Neural cell (in vitro differentiated cells): ENCODE results near the gene RPL22. TPM values are rescaled to one million over a fixed set of nuclear protein-coding genes. Genes with fewer than 3 reads are reported as not detected.

Experiments used
- H2AFZ ChIP-seq: fragments of 200-600, 300-800 bp; sonication (generic), shearing (Covaris generic); 2 replicates; pipeline ENCODE4 v1.6.0; 2014; ENCODE audit warnings: low read depth, mild to moderate bottlenecking, antibody characterized with exemption, low read length, moderate library complexity
- H3F3A ChIP-seq: fragments of 200-600 bp; shearing (Covaris generic); 2 replicates; pipeline ENCODE4 v1.6.1; 2016; ENCODE audit warnings: mild to moderate bottlenecking, moderate library complexity, mixed read lengths, antibody characterized with exemption, low read length; ENCODE audit not compliant: insufficient read depth, poor library complexity, severe bottlenecking
- H3K27ac ChIP-seq: fragments of 200-600, 300-800 bp; sonication (generic), shearing (Covaris generic); 2 replicates; pipeline ENCODE4 v1.5.1; 2014; ENCODE audit warnings: mild to moderate bottlenecking, low read length, moderate library complexity
- H3K27me3 ChIP-seq: fragments of 300-800, 200-600 bp; sonication (generic), shearing (Covaris generic); 2 replicates; pipeline ENCODE4 v1.6.0; 2014; ENCODE audit warnings: mild to moderate bottlenecking, low read depth, low read length, moderate library complexity; ENCODE audit not compliant: insufficient read depth
- H3K36me3 ChIP-seq: fragments of 300-800, 200-600 bp; sonication (generic), shearing (Covaris generic); 2 replicates; pipeline ENCODE4 v1.5.1; 2014; ENCODE audit warnings: mild to moderate bottlenecking, antibody characterized with exemption, low read length, moderate library complexity; ENCODE audit not compliant: insufficient read depth
- H3K4me2 ChIP-seq: fragments of 300-800, 200-600 bp; sonication (generic), shearing (Covaris generic); 2 replicates; pipeline ENCODE4 v1.6.0; 2014; ENCODE audit warnings: mild to moderate bottlenecking, low read length
- H3K4me3 ChIP-seq: fragments of 300-800, 200-600 bp; sonication (generic), shearing (Covaris generic); 2 replicates; pipeline ENCODE4 v1.5.1; 2014; ENCODE audit warnings: mild to moderate bottlenecking, low read length, moderate library complexity
- H3K79me2 ChIP-seq: fragments of 200-600 bp; shearing (Covaris generic); replicated peaks from 2 replicates; pipeline ENCODE4 v1.6.0; 2014; ENCODE audit warnings: mild to moderate bottlenecking, low read length, moderate library complexity; ENCODE audit not compliant: insufficient read depth
- H3K9ac ChIP-seq: fragments of 300-800, 200-600 bp; sonication (generic), shearing (Covaris generic); 2 replicates; pipeline ENCODE4 v1.6.1; 2016; ENCODE audit warnings: mild to moderate bottlenecking, low read length, mixed read lengths
- H3K9me2 ChIP-seq: fragments of 200-600 bp; shearing (Covaris generic); 2 replicates; pipeline ENCODE4 v1.6.1; 2016; ENCODE audit warnings: mild to moderate bottlenecking, low read length, mixed read lengths; ENCODE audit not compliant: insufficient read depth
- H3K9me3 ChIP-seq: fragments of 200-600, 300-800 bp; sonication (generic), shearing (Covaris generic); 2 replicates; pipeline ENCODE4 v1.6.1; 2016; ENCODE audit warnings: mild to moderate bottlenecking, mixed run types, low read length, moderate library complexity, mixed read lengths
- H4K20me1 ChIP-seq: fragments of 200-600 bp; shearing (Covaris generic); 2 replicates; pipeline ENCODE4 v1.6.1; 2016; ENCODE audit warnings: mild to moderate bottlenecking, mixed run types; ENCODE audit not compliant: insufficient read depth
- EP300 ChIP-seq: fragments of 450-650 bp; conservative IDR thresholded peaks from 2 replicates; pipeline ENCODE4 v1.6.1; 2014; ENCODE audit warnings: antibody characterized with exemption, mild to moderate bottlenecking, moderate library complexity; ENCODE audit not compliant: poor library complexity, severe bottlenecking
- EZH2 ChIP-seq: fragments of 200-600, 300-800 bp; shearing (Covaris generic), sonication (generic); IDR thresholded peaks from 2 replicates; pipeline ENCODE4 v1.6.1; 2014; ENCODE audit warnings: antibody characterized with exemption, low read length, borderline replicate concordance, mild to moderate bottlenecking; ENCODE audit not compliant: insufficient read depth, poor library complexity, severe bottlenecking
- MXI1 ChIP-seq: fragments of 450-650 bp; conservative IDR thresholded peaks from 2 replicates; pipeline ENCODE4 v1.6.1; 2014; ENCODE audit warnings: antibody characterized with exemption, mild to moderate bottlenecking; ENCODE audit not compliant: poor library complexity, severe bottlenecking
- POLR2AphosphoS5 ChIP-seq: IDR thresholded peaks from 2 replicates; pipeline ENCODE4 v1.6.1; 2012
- RAD21 ChIP-seq: fragments of 450-650 bp; conservative IDR thresholded peaks from 2 replicates; pipeline ENCODE4 v1.6.1; 2014; ENCODE audit warnings: antibody characterized with exemption, mild to moderate bottlenecking, moderate library complexity
- SMC3 ChIP-seq: fragments of 450-650 bp; conservative IDR thresholded peaks from 2 replicates; pipeline ENCODE4 v1.6.1; 2014; ENCODE audit warnings: antibody characterized with exemption, mild to moderate bottlenecking, moderate library complexity; ENCODE audit not compliant: poor library complexity
- TAF1 ChIP-seq: IDR thresholded peaks from 2 replicates; pipeline ENCODE4 v1.6.1; 2012; ENCODE audit warnings: low read depth
- polyA minus RNA-seq: library from RNA; depleted of rRNA, polyadenylated mRNA; stranded (reverse); fragments of >200 nt; gene quantifications from 2 replicates; pipeline ENCODE4 v1.2.3, GENCODE V29; 2014
- polyA plus RNA-seq: library from polyadenylated mRNA; depleted of rRNA; stranded (reverse); fragments of >200 nt; gene quantifications from 2 replicates; pipeline ENCODE4 v1.2.3, GENCODE V29; 2014
- TF ChIP-seq, protein P1 (sequence below): IDR thresholded peaks from 2 replicates; pipeline ENCODE4 v1.6.1; 2012; ENCODE audit warnings: borderline replicate concordance
- TF ChIP-seq, protein P2 (sequence below): fragments of 450-650 bp; IDR thresholded peaks from 2 replicates; pipeline ENCODE4 v1.5.1; 2014; ENCODE audit warnings: antibody characterized with exemption, mild to moderate bottlenecking, moderate library complexity; ENCODE audit not compliant: poor library complexity, severe bottlenecking

Gene RPL22
- polyA plus RNA-seq (275 and 294 TPM in 2 replicates), polyA minus RNA-seq (180 and 190 TPM in 2 replicates)

DNA sequence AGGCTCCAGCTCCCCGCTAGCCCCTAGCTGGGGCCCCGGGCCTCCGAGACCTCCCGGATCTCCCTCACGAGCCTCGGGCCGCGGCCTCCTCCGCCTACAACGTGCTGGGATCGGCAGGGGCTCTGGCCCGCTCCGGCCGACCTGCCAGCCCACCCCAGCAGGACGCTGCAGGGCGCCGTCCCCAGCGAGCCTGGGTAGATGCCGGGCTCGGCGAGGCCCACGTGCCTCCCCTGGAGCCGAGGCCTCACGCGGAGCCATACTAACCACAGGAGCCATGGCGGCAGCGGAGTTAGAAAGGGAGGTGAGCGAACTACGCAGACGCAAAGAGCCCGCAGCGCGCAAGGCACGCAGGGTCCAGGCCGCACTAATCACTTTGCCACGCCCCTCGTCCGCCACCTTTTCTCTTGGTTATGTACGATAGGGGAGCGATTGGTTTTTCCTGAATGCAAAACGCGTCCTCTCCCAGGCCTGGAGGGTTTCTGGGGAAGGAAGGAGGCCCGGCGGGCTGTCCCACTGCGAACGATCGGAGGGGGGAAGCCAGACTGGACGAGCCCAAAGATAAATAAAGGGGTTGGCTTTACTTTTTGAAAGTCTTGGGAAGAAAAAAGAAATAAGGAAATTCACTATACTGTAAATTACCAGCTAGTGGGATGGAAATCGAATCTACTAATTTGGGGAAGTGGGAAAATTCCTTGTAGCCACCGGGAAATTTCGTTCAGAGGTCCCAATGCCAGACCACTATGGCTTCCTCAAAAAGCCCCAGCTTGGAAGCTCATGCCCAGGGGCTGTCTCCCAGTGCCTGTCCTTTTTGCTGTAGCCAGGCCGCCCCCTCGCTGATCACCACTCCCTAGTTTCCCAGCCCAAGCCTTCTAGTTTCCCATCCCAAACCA lies at the start of gene RPL22:
Gene RPL22, minus strand, starts transcription at position 298 of the 890 bp plus-strand sequence. Its CDS starts 22 bp downstream, at position 276.
- H2AFZ ChIP-seq: peak within 1 kb of the TSS; percentile 67
- H3K27me3 ChIP-seq: no peaks in the 10 kb centered on the region
- peak within 1 kb of the TSS; percentile 67 for H3K27ac ChIP-seq
- H4K20me1 ChIP-seq: no peaks in the 10 kb centered on the region
- no peaks in the 10 kb centered on the region for H3F3A ChIP-seq
- H3K4me2 ChIP-seq: peak within 1 kb of the TSS; percentile 98
- H3K9me2 ChIP-seq: no peaks in the 10 kb centered on the region
- peak within 1 kb of the TSS; percentile 89 for H3K9ac ChIP-seq
- H3K9me3 ChIP-seq: no peaks in the 10 kb centered on the region
- H3K36me3 ChIP-seq: no peaks in the 10 kb centered on the region
- TF ChIP-seq SMC3: peak; percentile 45
- TF ChIP-seq, protein P1, sequence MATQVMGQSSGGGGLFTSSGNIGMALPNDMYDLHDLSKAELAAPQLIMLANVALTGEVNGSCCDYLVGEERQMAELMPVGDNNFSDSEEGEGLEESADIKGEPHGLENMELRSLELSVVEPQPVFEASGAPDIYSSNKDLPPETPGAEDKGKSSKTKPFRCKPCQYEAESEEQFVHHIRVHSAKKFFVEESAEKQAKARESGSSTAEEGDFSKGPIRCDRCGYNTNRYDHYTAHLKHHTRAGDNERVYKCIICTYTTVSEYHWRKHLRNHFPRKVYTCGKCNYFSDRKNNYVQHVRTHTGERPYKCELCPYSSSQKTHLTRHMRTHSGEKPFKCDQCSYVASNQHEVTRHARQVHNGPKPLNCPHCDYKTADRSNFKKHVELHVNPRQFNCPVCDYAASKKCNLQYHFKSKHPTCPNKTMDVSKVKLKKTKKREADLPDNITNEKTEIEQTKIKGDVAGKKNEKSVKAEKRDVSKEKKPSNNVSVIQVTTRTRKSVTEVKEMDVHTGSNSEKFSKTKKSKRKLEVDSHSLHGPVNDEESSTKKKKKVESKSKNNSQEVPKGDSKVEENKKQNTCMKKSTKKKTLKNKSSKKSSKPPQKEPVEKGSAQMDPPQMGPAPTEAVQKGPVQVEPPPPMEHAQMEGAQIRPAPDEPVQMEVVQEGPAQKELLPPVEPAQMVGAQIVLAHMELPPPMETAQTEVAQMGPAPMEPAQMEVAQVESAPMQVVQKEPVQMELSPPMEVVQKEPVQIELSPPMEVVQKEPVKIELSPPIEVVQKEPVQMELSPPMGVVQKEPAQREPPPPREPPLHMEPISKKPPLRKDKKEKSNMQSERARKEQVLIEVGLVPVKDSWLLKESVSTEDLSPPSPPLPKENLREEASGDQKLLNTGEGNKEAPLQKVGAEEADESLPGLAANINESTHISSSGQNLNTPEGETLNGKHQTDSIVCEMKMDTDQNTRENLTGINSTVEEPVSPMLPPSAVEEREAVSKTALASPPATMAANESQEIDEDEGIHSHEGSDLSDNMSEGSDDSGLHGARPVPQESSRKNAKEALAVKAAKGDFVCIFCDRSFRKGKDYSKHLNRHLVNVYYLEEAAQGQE: peak; percentile 74
- TF ChIP-seq, protein P2, sequence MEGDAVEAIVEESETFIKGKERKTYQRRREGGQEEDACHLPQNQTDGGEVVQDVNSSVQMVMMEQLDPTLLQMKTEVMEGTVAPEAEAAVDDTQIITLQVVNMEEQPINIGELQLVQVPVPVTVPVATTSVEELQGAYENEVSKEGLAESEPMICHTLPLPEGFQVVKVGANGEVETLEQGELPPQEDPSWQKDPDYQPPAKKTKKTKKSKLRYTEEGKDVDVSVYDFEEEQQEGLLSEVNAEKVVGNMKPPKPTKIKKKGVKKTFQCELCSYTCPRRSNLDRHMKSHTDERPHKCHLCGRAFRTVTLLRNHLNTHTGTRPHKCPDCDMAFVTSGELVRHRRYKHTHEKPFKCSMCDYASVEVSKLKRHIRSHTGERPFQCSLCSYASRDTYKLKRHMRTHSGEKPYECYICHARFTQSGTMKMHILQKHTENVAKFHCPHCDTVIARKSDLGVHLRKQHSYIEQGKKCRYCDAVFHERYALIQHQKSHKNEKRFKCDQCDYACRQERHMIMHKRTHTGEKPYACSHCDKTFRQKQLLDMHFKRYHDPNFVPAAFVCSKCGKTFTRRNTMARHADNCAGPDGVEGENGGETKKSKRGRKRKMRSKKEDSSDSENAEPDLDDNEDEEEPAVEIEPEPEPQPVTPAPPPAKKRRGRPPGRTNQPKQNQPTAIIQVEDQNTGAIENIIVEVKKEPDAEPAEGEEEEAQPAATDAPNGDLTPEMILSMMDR: no peak
- no peak for TF ChIP-seq TAF1
- no peak for TF ChIP-seq EZH2
- peak; percentile 99 for TF ChIP-seq MXI1
- peak; percentile 36 for TF ChIP-seq RAD21
- TF ChIP-seq POLR2AphosphoS5: peak; percentile 95
- peak; percentile 55 for TF ChIP-seq EP300
- peaks cover 21% of the 10 kb centered on the region for H3K79me2 ChIP-seq
- peak within 1 kb of the TSS; percentile 94 for H3K4me3 ChIP-seq

DNA sequence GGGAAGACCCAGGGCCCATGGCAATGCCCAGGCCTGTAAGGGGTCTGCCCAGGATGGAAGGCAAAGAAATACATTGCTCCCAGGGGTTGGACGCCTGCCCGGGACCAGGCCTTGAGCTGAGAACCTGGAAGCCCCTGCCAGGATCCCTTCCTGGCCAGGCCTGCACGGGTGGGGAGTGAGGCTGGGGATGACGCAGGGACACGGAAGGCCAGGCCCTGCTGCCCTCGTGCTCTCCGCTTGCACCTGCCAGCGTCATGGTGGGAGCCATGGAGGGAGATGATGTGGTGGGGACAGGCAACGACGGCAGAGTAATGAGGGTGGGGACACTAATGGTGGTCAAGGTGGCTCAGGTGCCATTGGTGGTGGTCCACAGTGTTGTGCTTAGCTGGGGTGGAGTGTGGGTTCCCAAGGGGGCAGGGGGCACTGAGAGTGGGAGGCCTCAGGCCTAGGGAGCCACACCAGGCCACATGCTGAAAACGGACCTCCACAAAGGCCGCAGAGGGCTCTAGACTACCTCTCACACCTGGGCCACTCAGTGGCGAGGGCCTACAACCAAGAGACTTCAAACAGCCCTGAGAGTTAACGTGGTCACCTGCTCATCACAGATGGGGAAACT lies 48.9 kb upstream of the RPL22 start:
- Histone ChIP-seq H3K9ac (no peak overlapping the region), H3K27me3 (peaks cover 42% of the 10 kb centered on the region), H3K4me2 (no peak overlapping the region), H3K4me3 (no peak overlapping the region), H3K79me2 (no peaks in the 10 kb centered on the region), H3F3A (no peaks in the 10 kb centered on the region), H4K20me1 (no peaks in the 10 kb centered on the region), H3K9me3 (no peaks in the 10 kb centered on the region), H3K9me2 (no peaks in the 10 kb centered on the region), H3K36me3 (no peaks in the 10 kb centered on the region), H2AFZ (no peak overlapping the region), H3K27ac (no peak overlapping the region)
- TF ChIP-seq, protein P1: no peak
- TF ChIP-seq POLR2AphosphoS5: no peak
- no peak for TF ChIP-seq TAF1
- no peak for TF ChIP-seq MXI1
- TF ChIP-seq SMC3: no peak
- TF ChIP-seq, protein P2: no peak
- TF ChIP-seq EZH2: no peak
- TF ChIP-seq EP300: no peak
- no peak for TF ChIP-seq RAD21
